ENCODE measurements around the gene CES4A. TPM values are rescaled to one million over a fixed set of nuclear protein-coding genes. Genes with fewer than 3 reads are reported as not detected.

The CES4A gene
- polyA plus RNA-seq, 1 of the 3 experiments (the other 2 are of a cell fraction): 7.3 TPM

GRCh38 chr16:67017810-67018488, 29.6 kb downstream of the CES4A start (continued):
- TF ChIP-seq, protein P1, sequence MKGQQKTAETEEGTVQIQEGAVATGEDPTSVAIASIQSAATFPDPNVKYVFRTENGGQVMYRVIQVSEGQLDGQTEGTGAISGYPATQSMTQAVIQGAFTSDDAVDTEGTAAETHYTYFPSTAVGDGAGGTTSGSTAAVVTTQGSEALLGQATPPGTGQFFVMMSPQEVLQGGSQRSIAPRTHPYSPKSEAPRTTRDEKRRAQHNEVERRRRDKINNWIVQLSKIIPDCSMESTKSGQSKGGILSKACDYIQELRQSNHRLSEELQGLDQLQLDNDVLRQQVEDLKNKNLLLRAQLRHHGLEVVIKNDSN (IDR thresholded peaks at IDR 0.05; ENCODE audit: borderline replicate concordance, low read depth): peak; percentile 89; the same call in 1 of the 2 replicates
- TF ChIP-seq JUND (IDR thresholded peaks at IDR 0.05): no peak
- no peak for TF ChIP-seq ZBTB33 (IDR thresholded peaks at IDR 0.05; ENCODE audit: borderline replicate concordance, low read depth)
- TF ChIP-seq SIN3A (IDR thresholded peaks at IDR 0.05; ENCODE audit: borderline replicate concordance, low read depth, low read length): 0 out of 2 replicates have a peak, but pooled peaks have one; percentile 51
- TF ChIP-seq RCOR1 (IDR thresholded peaks at IDR 0.05; ENCODE audit: low read length): peak; percentile 59; the same call in 1 of the 2 replicates
- TF ChIP-seq, protein P2, sequence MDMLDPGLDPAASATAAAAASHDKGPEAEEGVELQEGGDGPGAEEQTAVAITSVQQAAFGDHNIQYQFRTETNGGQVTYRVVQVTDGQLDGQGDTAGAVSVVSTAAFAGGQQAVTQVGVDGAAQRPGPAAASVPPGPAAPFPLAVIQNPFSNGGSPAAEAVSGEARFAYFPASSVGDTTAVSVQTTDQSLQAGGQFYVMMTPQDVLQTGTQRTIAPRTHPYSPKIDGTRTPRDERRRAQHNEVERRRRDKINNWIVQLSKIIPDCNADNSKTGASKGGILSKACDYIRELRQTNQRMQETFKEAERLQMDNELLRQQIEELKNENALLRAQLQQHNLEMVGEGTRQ (IDR thresholded peaks at IDR 0.05; ENCODE audit: borderline replicate concordance, low read depth, low read length): peak; percentile 69
- no peak for TF ChIP-seq POLR2AphosphoS5 (IDR thresholded peaks at IDR 0.05; ENCODE audit: low read depth, low read length)
- peak; percentile 58 for TF ChIP-seq CHD2 (IDR thresholded peaks at IDR 0.05; ENCODE audit: low read length, partially characterized antibody)

DNA sequence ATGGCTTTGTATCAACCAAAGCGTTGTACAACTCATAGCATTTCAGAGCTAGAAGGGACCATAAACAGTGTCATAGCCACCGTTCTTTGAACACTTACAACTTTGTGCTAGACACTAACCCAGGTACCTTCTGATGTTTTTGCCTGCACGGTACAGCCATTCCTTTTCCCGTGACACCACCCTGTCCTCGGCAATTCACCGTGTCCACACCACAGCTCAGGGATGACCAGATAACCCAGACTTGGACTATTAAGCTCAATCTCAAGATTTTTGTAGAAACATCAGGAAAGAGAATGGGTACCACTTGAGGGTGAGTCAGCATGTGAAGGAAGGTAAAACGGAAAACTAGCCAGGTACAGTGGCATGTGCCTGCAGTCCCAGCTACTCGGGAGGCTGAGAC, 30.8 kb downstream of the CES4A start:
- H3K4me2 ChIP-seq: no peak overlapping the region
- H3K9me2 ChIP-seq: no peaks in the 10 kb centered on the region
- H3K9ac ChIP-seq: no peak overlapping the region
- H3K4me1 ChIP-seq (ENCODE audit: control insufficient read depth in 1 of 2, insufficient read depth in 2 of 2, low read depth in 1 of 2, low read length in 1 of 2): peaks cover 7% of the 10 kb centered on the region in 2 experiments; a peak in 2 of 4 replicates
- CTCF ChIA-PET: interaction anchor here (0.7 to 23.0 kb wide), 12 partner anchors 8 to 167 kb away, joined by 3 to 470 read pairs (median 11); partner anchors contain the start of genes B3GNT9, CES3, FBXL8 and PHAF1
- POLR2A ChIA-PET: interaction anchor here (1.0 to 2.7 kb wide), 2 partner anchors 58 to 132 kb away, joined by 3 to 8 read pairs; partner anchors contain the start of genes B3GNT9 and CES3
- no peaks in the 10 kb centered on the region for H3K27me3 ChIP-seq (ENCODE audit: insufficient read depth)
- H4K20me1 ChIP-seq (ENCODE audit: insufficient read depth): no peaks in the 10 kb centered on the region
- no peak overlapping the region for H3K27ac ChIP-seq (ENCODE audit: low read depth in 2 of 2, low read length in 1 of 2)
- no peaks in the 10 kb centered on the region for H3K36me3 ChIP-seq (replicated peaks in 1 of 2; ENCODE audit: control insufficient read depth in 1 of 2, insufficient read depth in 2 of 2, low read length in 1 of 2)
- no peak for DNase-seq
- no peak overlapping the region for H2AFZ ChIP-seq (ENCODE audit: low read depth)
- no peaks in the 10 kb centered on the region for H3K9me3 ChIP-seq
- 90% methylated on average over 8 of the region's 8 CpGs for WGBS (ENCODE audit: low lambda C conversion rate)
- H3K79me2 ChIP-seq (ENCODE audit: insufficient read depth): no peaks in the 10 kb centered on the region
- H3K4me3 ChIP-seq (ENCODE audit: low read depth in 2 of 2, low read length in 1 of 2): no peak overlapping the region
- H3F3A ChIP-seq (replicated peaks; ENCODE audit: insufficient read depth): peaks cover 14% of the 10 kb centered on the region
- TF ChIP-seq POLR2AphosphoS5 (IDR thresholded peaks at IDR 0.05; ENCODE audit: low read depth, low read length): no peak
- TF ChIP-seq ZBTB33 (IDR thresholded peaks at IDR 0.05; ENCODE audit: borderline replicate concordance, low read depth): no peak
- no peak for TF ChIP-seq ELF1 (IDR thresholded peaks at IDR 0.05)
- TF ChIP-seq TCF12 (IDR thresholded peaks at IDR 0.05): no peak
- TF ChIP-seq REST (IDR thresholded peaks at IDR 0.05; ENCODE audit: low read depth, low read length): no peak
- TF ChIP-seq MEF2A (IDR thresholded peaks at IDR 0.05; ENCODE audit: borderline replicate concordance, low read depth): no peak
- TF ChIP-seq, protein P2 (IDR thresholded peaks at IDR 0.05; ENCODE audit: borderline replicate concordance, low read depth, low read length): no peak
- TF ChIP-seq GATA2 (CRISPR knock-in tag; IDR thresholded peaks at IDR 0.05): no peak
- no peak for TF ChIP-seq SIN3A (IDR thresholded peaks at IDR 0.05; ENCODE audit: borderline replicate concordance, low read depth, low read length)
- no peak for TF ChIP-seq FOXM1 (IDR thresholded peaks at IDR 0.05; ENCODE audit: low read depth)
- TF ChIP-seq NFIC (IDR thresholded peaks at IDR 0.05; ENCODE audit: borderline replicate concordance): no peak
- no peak for TF ChIP-seq RCOR1 (IDR thresholded peaks at IDR 0.05; ENCODE audit: low read length)
- TF ChIP-seq GABPA (IDR thresholded peaks at IDR 0.05; ENCODE audit: low read depth): no peak
- no peak for TF ChIP-seq SMC3 (IDR thresholded peaks at IDR 0.05; ENCODE audit: low read depth, low read length)
- no peak for TF ChIP-seq MAX (IDR thresholded peaks at IDR 0.05; ENCODE audit: low read depth)
